HCT116 (cell line): ENCODE results near the gene ABCB8. TPM values are rescaled to one million over a fixed set of nuclear protein-coding genes. Genes with fewer than 3 reads are reported as not detected.

Experiments used
- ATAC-seq: fragments of 200-7000 bp; cut with Tn5 transposase; 2 replicates; pipeline ENCODE4 v1.9.1; 2020; ENCODE audit warnings: mild to moderate bottlenecking, moderate library complexity
- BruUV-seq: library from RNA; stranded (reverse); fragments of 400-500 nt; replicated peaks from 2 replicates; lab custom pipeline; 2021; lab: Mats Ljungman, UMichigan
- CTCF ChIA-PET: fragments of 300-600 bp; sonication (Branson Sonifier 250); formaldehyde crosslinking; loops from one replicate; lab custom pipeline; 2021; ENCODE audit warnings: antibody characterized with exemption; lab: Charles Lee
- POLR2A ChIA-PET: fragments of 300-600, 350-600 bp; sonication (Branson Sonifier 250); formaldehyde crosslinking; loops from one replicate; lab custom pipeline; 2021; ENCODE audit warnings: antibody characterized with exemption; lab: Charles Lee
- RAD21 ChIA-PET, 2 experiments: fragments of 300-600 bp; sonication (Branson Sonifier 250); formaldehyde crosslinking; loops; one replicate each; lab custom pipeline; 2023; ENCODE audit warnings: low total read pairs in 2 of 2; ENCODE audit not compliant: uncharacterized antibody in 2 of 2, unreplicated experiment in 2 of 2, low non-redundant PET in 1 of 2; lab: Charles Lee
- DNase-seq: peaks from one replicate; pipeline ENCODE4 v3.0.0-alpha.2; 2010; ENCODE audit warnings: low read depth, low spot score
- H2AFZ ChIP-seq: fragments of 200-600 bp; shearing (Covaris generic), sonication (generic); 2 replicates; pipeline ENCODE4 v1.6.1; 2017; ENCODE audit warnings: low read depth, mixed run types, mixed read lengths, antibody characterized with exemption, low read length; ENCODE audit not compliant: poor library complexity, severe bottlenecking
- H3K27ac ChIP-seq: 2 replicates; pipeline ENCODE4 v1.5.1; 2012; ENCODE audit warnings: low read depth, low read length
- H3K27me3 ChIP-seq: fragments of 200-600 bp; sonication (generic); 2 replicates; pipeline ENCODE4 v1.6.1; 2016; ENCODE audit warnings: mixed run types, low read length, mixed read lengths; ENCODE audit not compliant: insufficient read depth
- H3K36me3 ChIP-seq, 2 experiments: fragments of 200-500 bp in 1 of 2; fragments of 200-600 bp in 1 of 2; sonication (Bioruptor generic) in 1 of 2; sonication (generic) in 1 of 2; 2 replicates each; pipeline versions ENCODE4 v1.5.1 to v1.6.1; 2014 to 2016; ENCODE audit warnings: low read length in 2 of 2, inconsistent platforms in 1 of 2, mixed read lengths in 1 of 2, mixed run types in 1 of 2; ENCODE audit not compliant: insufficient read depth in 2 of 2, control insufficient read depth in 1 of 2
- H3K4me1 ChIP-seq, 2 experiments: fragments of 200-600 bp in 1 of 2; sonication (generic) in 1 of 2; 2 replicates each; pipeline versions ENCODE4 v1.5.1 to v1.6.1; 2012 to 2017; ENCODE audit warnings: low read length in 2 of 2, inconsistent platforms in 1 of 2, mild to moderate bottlenecking in 1 of 2, mixed read lengths in 1 of 2, mixed run types in 1 of 2, moderate library complexity in 1 of 2; ENCODE audit not compliant: insufficient read depth in 2 of 2, control insufficient read depth in 1 of 2
- H3K4me2 ChIP-seq: fragments of 200-600 bp; sonication (generic); 2 replicates; pipeline ENCODE4 v1.6.1; 2017; ENCODE audit warnings: mixed run types, low read length, mixed read lengths
- H3K4me3 ChIP-seq, 2 experiments: fragments of 200-600 bp in 1 of 2; sonication (generic) in 1 of 2; replicated peaks in 1 of 2; 2 replicates each; pipeline ENCODE4 v1.5.1; 2011 to 2016; ENCODE audit warnings: low read length in 2 of 2, control low read depth in 1 of 2, low read depth in 1 of 2, mild to moderate bottlenecking in 1 of 2, mixed read lengths in 1 of 2, mixed run types in 1 of 2
- H3K79me2 ChIP-seq: fragments of 200-600 bp; sonication (generic); 2 replicates; pipeline ENCODE4 v1.6.1; 2017; ENCODE audit warnings: mild to moderate bottlenecking, mixed run types, low read length, moderate library complexity, mixed read lengths; ENCODE audit not compliant: insufficient read depth
- H3K9ac ChIP-seq: fragments of 200-600 bp; sonication (generic); 2 replicates; pipeline ENCODE4 v1.6.1; 2016; ENCODE audit warnings: low read length, mixed read lengths
- H3K9me2 ChIP-seq: fragments of 200-600 bp; sonication (generic), shearing (Covaris generic); 2 replicates; pipeline ENCODE4 v1.6.1; 2017; ENCODE audit warnings: mixed run types, mild to moderate bottlenecking, moderate library complexity; ENCODE audit not compliant: insufficient read depth
- H3K9me3 ChIP-seq, 2 experiments: fragments of 200-500 bp in 1 of 2; fragments of 200-600 bp in 1 of 2; sonication (Bioruptor generic) in 1 of 2; sonication (generic) in 1 of 2; 2 replicates each; pipeline ENCODE4 v1.6.1; 2014 to 2017; ENCODE audit warnings: low read length in 2 of 2, mixed read lengths in 2 of 2, inconsistent platforms in 1 of 2, low read depth in 1 of 2, mild to moderate bottlenecking in 1 of 2, mixed run types in 1 of 2, moderate library complexity in 1 of 2; ENCODE audit not compliant: control insufficient read depth in 1 of 2, insufficient read depth in 1 of 2
- H4K20me1 ChIP-seq: fragments of 200-600 bp; sonication (generic), shearing (Covaris generic); 2 replicates; pipeline ENCODE4 v1.6.1; 2017; ENCODE audit warnings: mixed run types, mild to moderate bottlenecking, moderate library complexity; ENCODE audit not compliant: insufficient read depth
- CBX3 ChIP-seq: IDR thresholded peaks from 2 replicates; pipeline ENCODE4 v1.6.1; 2012; ENCODE audit warnings: low read depth
- EGR1 ChIP-seq: IDR thresholded peaks from 2 replicates; pipeline ENCODE4 v1.6.1; 2012; ENCODE audit warnings: low read depth
- ELF1 ChIP-seq: IDR thresholded peaks from 2 replicates; pipeline ENCODE4 v1.6.1; 2012; ENCODE audit warnings: low read depth, borderline replicate concordance
- EZH2phosphoT487 ChIP-seq: fragments of 200-600 bp; IDR thresholded peaks from 2 replicates; pipeline ENCODE4 v1.6.1; 2018; ENCODE audit warnings: antibody characterized with exemption, borderline replicate concordance
- JUND ChIP-seq: IDR thresholded peaks from 2 replicates; pipeline ENCODE4 v1.6.1; 2012
- SP1 ChIP-seq: IDR thresholded peaks from 2 replicates; pipeline ENCODE4 v1.6.1; 2012; ENCODE audit warnings: low read depth
- SRF ChIP-seq: IDR thresholded peaks from 2 replicates; pipeline ENCODE4 v1.6.1; 2012; ENCODE audit warnings: low read depth
- TCF7L2 ChIP-seq: IDR thresholded peaks from 2 replicates; pipeline ENCODE4 v1.7.0; 2011; ENCODE audit warnings: borderline replicate concordance, inconsistent platforms; ENCODE audit not compliant: insufficient read depth, insufficient read length; ENCODE audit errors: extremely low read depth
- YY1 ChIP-seq: IDR thresholded peaks from 2 replicates; pipeline ENCODE4 v1.6.1; 2011; ENCODE audit warnings: low read length, low read depth, moderate library complexity, mild to moderate bottlenecking; ENCODE audit not compliant: insufficient replicate concordance; ENCODE audit errors: extremely low read depth
- ZNF274 ChIP-seq: fragments of 200-500 bp; sonication (Bioruptor generic); IDR thresholded peaks from 2 replicates; pipeline ENCODE4 v1.6.1; 2014; ENCODE audit warnings: mild to moderate bottlenecking, low read depth, low read length, inconsistent platforms
- intact Hi-C: fragments of 100-400 bp; cut with micrococcal nuclease; formaldehyde crosslinking; loops from 2 replicates; pipeline ENCODE4 v1.10.0; 2022
- total RNA-seq: library from RNA; stranded (reverse); gene quantifications from one replicate; pipeline ENCODE4 v1.2.1, GENCODE V29; 2021; ENCODE audit not compliant: unreplicated experiment
- TF ChIP-seq, protein P1 (sequence below): IDR thresholded peaks from 2 replicates; pipeline ENCODE4 v1.6.1; 2011; ENCODE audit warnings: mild to moderate bottlenecking, low read length, moderate library complexity; ENCODE audit not compliant: insufficient replicate concordance; ENCODE audit errors: extremely low read depth
- TF ChIP-seq, protein P2 (sequence below): IDR thresholded peaks from 2 replicates; pipeline ENCODE4 v1.6.1; 2012

The ABCB8 gene
- total RNA-seq, 1 experiment from 2014 or later: 55.2 TPM

- no peak overlapping the region for H3K9ac ChIP-seq
- ATAC-seq (peak; percentile 26; the same call in 1 of the 2 replicates), DNase-seq (no peak)
- ChIA-PET RAD21 (no interaction called here), CTCF (no interaction called here), POLR2A (no interaction called here)
- no TSS peak for BruUV-seq
- H3K27me3 ChIP-seq: no peaks in the 10 kb centered on the region
- H3K4me1 ChIP-seq: peaks cover 5 to 7% of the 10 kb centered on the region in 2 experiments; a peak in 2 of 4 replicates
- H2AFZ ChIP-seq: no peak overlapping the region
- no peaks in the 10 kb centered on the region for H3K79me2 ChIP-seq
- H3K9me3 ChIP-seq: no peaks in the 10 kb centered on the region
- H3K4me2 ChIP-seq: 0 out of 2 replicates have a peak overlapping the region, but pooled peaks have one; percentile 4
- H3K27ac ChIP-seq: no peak overlapping the region
- H4K20me1 ChIP-seq: no peaks in the 10 kb centered on the region
- intact Hi-C loops: no loop called here
- TF ChIP-seq CBX3 (no peak), EZH2phosphoT487 (no peak), EGR1 (no peak)
- TF ChIP-seq, protein P1, sequence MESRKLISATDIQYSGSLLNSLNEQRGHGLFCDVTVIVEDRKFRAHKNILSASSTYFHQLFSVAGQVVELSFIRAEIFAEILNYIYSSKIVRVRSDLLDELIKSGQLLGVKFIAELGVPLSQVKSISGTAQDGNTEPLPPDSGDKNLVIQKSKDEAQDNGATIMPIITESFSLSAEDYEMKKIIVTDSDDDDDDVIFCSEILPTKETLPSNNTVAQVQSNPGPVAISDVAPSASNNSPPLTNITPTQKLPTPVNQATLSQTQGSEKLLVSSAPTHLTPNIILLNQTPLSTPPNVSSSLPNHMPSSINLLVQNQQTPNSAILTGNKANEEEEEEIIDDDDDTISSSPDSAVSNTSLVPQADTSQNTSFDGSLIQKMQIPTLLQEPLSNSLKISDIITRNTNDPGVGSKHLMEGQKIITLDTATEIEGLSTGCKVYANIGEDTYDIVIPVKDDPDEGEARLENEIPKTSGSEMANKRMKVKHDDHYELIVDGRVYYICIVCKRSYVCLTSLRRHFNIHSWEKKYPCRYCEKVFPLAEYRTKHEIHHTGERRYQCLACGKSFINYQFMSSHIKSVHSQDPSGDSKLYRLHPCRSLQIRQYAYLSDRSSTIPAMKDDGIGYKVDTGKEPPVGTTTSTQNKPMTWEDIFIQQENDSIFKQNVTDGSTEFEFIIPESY: no peak
- no peak overlapping the region for H3K4me3 ChIP-seq
- no peaks in the 10 kb centered on the region for H3K9me2 ChIP-seq
- no peaks in the 10 kb centered on the region for H3K36me3 ChIP-seq
Measured at GRCh38 chr7:151003572-151003971, 24.7 kb upstream of the ABCB8 start.

GRCh38 chr7:151005566-151005965 is 22.7 kb upstream of the ABCB8 start:
- Histone ChIP-seq H4K20me1 (no peaks in the 10 kb centered on the region), H3K4me2 (no peak overlapping the region), H3K27me3 (no peaks in the 10 kb centered on the region), H3K4me3 (no peak overlapping the region), H3K36me3 (no peaks in the 10 kb centered on the region), H3K27ac (no peak overlapping the region), H3K4me1 (peaks cover 13 to 26% of the 10 kb centered on the region in 2 experiments; a peak in 3 of 4 replicates), H3K79me2 (peaks cover 4% of the 10 kb centered on the region; the same call in 1 of the 2 replicates), H2AFZ (no peak overlapping the region), H3K9me3 (no peaks in the 10 kb centered on the region), H3K9ac (no peak overlapping the region), H3K9me2 (no peaks in the 10 kb centered on the region)
- intact Hi-C loops: no loop called here
- no peak for ATAC-seq
- ChIA-PET POLR2A (no interaction called here), CTCF (interaction anchor here (1.4 kb wide), 1 partner anchor 13 kb away, joined by 4 read pairs; no protein-coding TSS in a partner anchor), RAD21 (no interaction called here)
- TF ChIP-seq JUND (no peak), EGR1 (no peak), ZNF274 (no peak), SP1 (no peak), TCF7L2 (no peak), ELF1 (no peak), SRF (no peak), YY1 (no peak)
- TF ChIP-seq, protein P2, sequence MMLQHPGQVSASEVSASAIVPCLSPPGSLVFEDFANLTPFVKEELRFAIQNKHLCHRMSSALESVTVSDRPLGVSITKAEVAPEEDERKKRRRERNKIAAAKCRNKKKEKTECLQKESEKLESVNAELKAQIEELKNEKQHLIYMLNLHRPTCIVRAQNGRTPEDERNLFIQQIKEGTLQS: no peak
- no TSS peak for BruUV-seq
- no peak for DNase-seq
